ENCODE measurements around the gene WBP4. TPM values are rescaled to one million over a fixed set of nuclear protein-coding genes. Genes with fewer than 3 reads are reported as not detected.
A peak's percentile ranks its signal among the peaks of the same experiment; 100 is the strongest.

WBP4 gene
- total RNA-seq: 10 to 100 TPM in 1 of 2 experiments, 1 to 10 TPM in 1; 9.6 to 11.8 TPM

GRCh38 chr13:41061075-41061913, at the start of gene WBP4:
Gene WBP4 (plus strand): TSS chr13:41061509. CDS start chr13:41061674, 165 bp downstream.
- H3K27me3 Mint-ChIP-seq: peaks cover 2% of the 10 kb centered on the region
- ChIA-PET POLR2A (interaction anchor here (0.6 to 3.1 kb wide), 29 partner anchors 9 to 282 kb away, joined by 3 to 38 read pairs (median 4); partner anchors contain the start of genes ELF1, KBTBD6, MTRF1 and NAA16), CTCF (interaction anchor here (0.6 to 3.9 kb wide), 12 partner anchors 9 to 284 kb away, joined by 3 to 18 read pairs (median 4); partner anchors contain the start of gene ELF1)
- H3K27ac Mint-ChIP-seq: peak within 1 kb of the TSS; percentile 100
- ATAC-seq (peak; percentile 80), DNase-seq (peak; percentile 94)
- TF ChIP-seq CTCF (IDR thresholded peaks at IDR 0.05): no peak
- intact Hi-C loops (cut with micrococcal nuclease): loop anchor here (2.0 to 5.0 kb wide), 2 partner anchors 42 to 71 kb away; partner anchors contain the start of genes ELF1 and KBTBD6
- H3K9me3 Mint-ChIP-seq: no peaks in the 10 kb centered on the region
- H3K4me3 Mint-ChIP-seq: peak within 1 kb of the TSS; percentile 100
- H3K36me3 Mint-ChIP-seq (ENCODE audit: low read depth): peaks cover 22% of the 10 kb centered on the region
- H3K4me1 Mint-ChIP-seq (ENCODE audit: low read depth): peaks cover 40% of the 10 kb centered on the region

DNA sequence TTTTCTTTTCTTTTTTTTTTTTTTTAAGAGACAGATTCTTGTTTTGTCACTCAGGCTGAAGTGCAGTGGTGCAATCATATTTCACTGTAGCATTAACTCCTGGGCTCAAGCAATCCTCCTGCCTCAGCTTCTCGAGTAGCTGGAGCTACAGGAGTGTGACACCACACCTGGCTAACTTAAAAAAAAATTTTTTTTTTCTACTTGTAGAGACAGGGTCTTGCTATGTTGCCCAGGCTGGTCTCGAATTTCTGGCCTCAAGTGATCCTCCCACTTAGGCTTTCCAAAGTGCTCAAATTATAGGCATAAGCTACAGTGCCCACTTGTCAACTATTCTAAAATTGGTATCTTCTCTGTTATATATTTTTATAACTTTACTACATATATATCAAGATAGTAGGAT, 48.8 kb upstream of the WBP4 start:
- Mint-ChIP-seq H3K4me3 (no peak overlapping the region), H3K4me1 (ENCODE audit: low read depth) (peaks cover 58% of the 10 kb centered on the region), H3K9me3 (no peaks in the 10 kb centered on the region), H3K27ac (peak overlapping the region; percentile 38), H3K27me3 (no peaks in the 10 kb centered on the region), H3K36me3 (ENCODE audit: low read depth) (peaks cover 45% of the 10 kb centered on the region)
- CTCF ChIA-PET: interaction anchor here (1.9 to 2.7 kb wide), 2 partner anchors 38 to 42 kb away, joined by 9 read pairs; no protein-coding TSS in a partner anchor
- TF ChIP-seq CTCF (IDR thresholded peaks at IDR 0.05): no peak
- ATAC-seq: no peak
- POLR2A ChIA-PET: interaction anchor here (0.7 to 1.0 kb wide), 2 partner anchors 14 to 38 kb away, joined by 3 to 4 read pairs; no protein-coding TSS in a partner anchor
- no peak for DNase-seq
- intact Hi-C loops (cut with micrococcal nuclease): loop anchor here (10.0 kb wide), 1 partner anchor 48 kb away; no protein-coding TSS in a partner anchor

- DNase-seq (no peak), ATAC-seq (peak; percentile 68)
- intact Hi-C loops (cut with micrococcal nuclease): loop anchor here (10.0 kb wide), 1 partner anchor 49 kb away; no protein-coding TSS in a partner anchor
- Mint-ChIP-seq H3K27ac (peak overlapping the region; percentile 86), H3K4me1 (ENCODE audit: low read depth) (peaks cover 45% of the 10 kb centered on the region), H3K4me3 (peak overlapping the region; percentile 91), H3K9me3 (no peaks in the 10 kb centered on the region), H3K27me3 (no peaks in the 10 kb centered on the region), H3K36me3 (ENCODE audit: low read depth) (peaks cover 43% of the 10 kb centered on the region)
- POLR2A ChIA-PET: interaction anchor here (0.9 to 6.6 kb wide), 7 partner anchors 8 to 47 kb away, joined by 3 to 102 read pairs (median 3); partner anchors contain the start of gene WBP4
- CTCF ChIA-PET: interaction anchor here (0.8 to 3.9 kb wide), 7 partner anchors 14 to 47 kb away, joined by 3 to 20 read pairs (median 5); partner anchors contain the start of gene WBP4
- no peak for TF ChIP-seq CTCF (IDR thresholded peaks at IDR 0.05)
Measured at GRCh38 chr13:41013835-41014234, 47.5 kb upstream of the WBP4 start.

DNA sequence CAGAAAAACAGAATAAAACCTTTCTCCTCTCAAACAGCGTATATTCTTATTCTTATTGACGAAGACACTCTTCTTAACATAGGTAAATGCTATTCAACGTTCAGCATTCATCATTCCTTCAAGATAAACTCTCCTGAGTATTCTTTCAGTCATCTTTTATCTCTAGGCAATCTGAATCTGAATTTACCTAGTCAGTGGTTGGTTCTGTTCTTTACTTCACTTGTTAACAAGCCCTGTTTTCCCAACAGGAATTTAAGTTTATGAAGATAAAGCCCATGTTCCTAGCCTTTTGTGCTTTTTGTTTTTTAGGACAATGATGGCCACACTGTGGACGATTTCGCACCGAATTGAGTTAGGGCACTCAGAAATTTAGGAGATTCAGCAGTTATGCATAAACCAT, 45.4 kb upstream of the WBP4 start:
- ATAC-seq: no peak
- DNase-seq: no peak
- Mint-ChIP-seq H3K36me3 (ENCODE audit: low read depth) (peaks cover 38% of the 10 kb centered on the region), H3K27me3 (no peaks in the 10 kb centered on the region), H3K27ac (peak overlapping the region; percentile 86), H3K4me3 (peak overlapping the region; percentile 91), H3K9me3 (no peaks in the 10 kb centered on the region), H3K4me1 (ENCODE audit: low read depth) (peaks cover 42% of the 10 kb centered on the region)
- no peak for TF ChIP-seq CTCF (IDR thresholded peaks at IDR 0.05)
- ChIA-PET POLR2A (interaction anchor here (0.9 to 6.6 kb wide), 7 partner anchors 8 to 72 kb away, joined by 3 to 102 read pairs (median 15); partner anchors contain the start of gene WBP4), CTCF (interaction anchor here (0.7 to 3.9 kb wide), 4 partner anchors 19 to 40 kb away, joined by 3 to 20 read pairs (median 8); no protein-coding TSS in a partner anchor)
- intact Hi-C loops (cut with micrococcal nuclease): loop anchor here (10.0 kb wide), 1 partner anchor 51 kb away; no protein-coding TSS in a partner anchor

All from activated CD8-positive, alpha-beta T cell treated with anti-CD3 and anti-CD28 coated beads for 36 hours (primary cell).